HG02763 (cell line): Measurements from ENCODE around the gene MICU1.
A peak's percentile ranks its signal among the peaks of the same experiment; 100 is the strongest.
"Not testable (repeated sequence)": the region's sequence is repeated elsewhere in the genome, so short reads cannot be mapped to it uniquely, and the experiment has no call there.

ENCODE experiments used
- ATAC-seq: cut with Tn5 transposase; IDR thresholded peaks from one replicate; pipeline ENCODE4 v1.9.1; 2021; ENCODE audit warnings: mild to moderate bottlenecking, moderate library complexity; ENCODE audit not compliant: unreplicated experiment

The MICU1 gene

DNA sequence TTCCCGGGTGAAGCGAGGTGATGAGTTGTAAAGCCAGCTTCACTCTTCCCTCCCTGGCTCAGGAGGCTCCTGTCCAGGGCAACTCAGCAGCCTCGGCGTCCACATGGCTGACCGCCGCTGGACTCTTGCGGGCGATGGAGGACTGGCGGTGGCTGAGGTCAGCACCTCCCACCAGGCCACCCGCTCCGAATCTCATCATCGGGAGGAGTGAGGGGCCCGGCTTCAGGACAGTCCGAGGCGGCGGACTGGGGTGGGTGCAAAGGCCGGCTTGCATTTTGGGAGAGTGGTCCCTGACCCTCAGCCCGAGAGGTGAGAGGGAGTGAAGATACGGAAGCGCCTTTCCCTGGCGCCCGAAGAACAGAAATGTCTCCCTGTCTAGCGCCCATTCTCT is 271.9 kb downstream of the MICU1 start:
- ATAC-seq = peak; percentile 12

DNA sequence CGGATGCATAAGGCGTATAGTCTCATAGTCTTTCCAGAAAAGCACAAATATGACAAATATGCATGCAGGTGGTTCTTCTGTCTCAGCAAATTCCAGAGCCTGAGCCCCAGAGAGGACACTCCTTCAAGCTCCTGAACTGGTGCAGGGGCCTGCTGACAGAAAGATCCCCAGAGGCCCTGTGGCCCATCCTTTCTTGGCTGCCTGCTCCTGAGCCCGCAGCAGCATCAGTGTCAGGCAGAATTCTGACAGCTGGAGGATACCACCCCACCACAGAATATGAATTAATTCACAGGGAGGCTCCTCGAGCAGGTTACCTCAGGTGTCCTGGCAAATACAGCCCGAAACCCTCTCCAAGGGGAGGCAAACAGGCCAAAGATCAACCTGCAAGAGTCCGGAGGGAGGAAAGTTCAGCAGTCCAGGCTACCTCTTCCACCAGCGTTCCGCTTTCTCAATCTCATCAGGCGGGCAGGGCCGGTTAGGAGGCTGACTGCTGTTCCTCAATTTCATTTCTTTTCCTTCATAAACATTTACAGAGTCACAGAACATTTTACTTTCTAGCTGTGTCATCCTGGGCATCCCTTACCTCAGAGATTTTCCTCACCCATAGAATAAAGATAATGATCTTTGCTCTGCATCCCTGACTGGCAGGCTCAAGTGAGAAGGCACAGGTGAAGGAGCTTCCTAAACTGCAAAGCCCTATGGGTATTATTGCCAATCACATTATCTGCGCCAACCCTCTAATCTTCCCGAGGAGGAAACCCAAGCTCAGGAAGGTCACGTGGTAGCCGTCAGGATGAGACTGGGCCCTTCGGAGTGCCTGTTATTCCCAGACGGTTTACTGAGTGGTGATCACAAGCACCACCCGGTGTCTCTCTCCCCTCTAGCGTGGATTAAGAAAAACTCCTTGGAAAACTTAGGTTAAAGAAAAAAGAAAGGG is 272.6 kb downstream of the MICU1 start:
- no peak for ATAC-seq

DNA sequence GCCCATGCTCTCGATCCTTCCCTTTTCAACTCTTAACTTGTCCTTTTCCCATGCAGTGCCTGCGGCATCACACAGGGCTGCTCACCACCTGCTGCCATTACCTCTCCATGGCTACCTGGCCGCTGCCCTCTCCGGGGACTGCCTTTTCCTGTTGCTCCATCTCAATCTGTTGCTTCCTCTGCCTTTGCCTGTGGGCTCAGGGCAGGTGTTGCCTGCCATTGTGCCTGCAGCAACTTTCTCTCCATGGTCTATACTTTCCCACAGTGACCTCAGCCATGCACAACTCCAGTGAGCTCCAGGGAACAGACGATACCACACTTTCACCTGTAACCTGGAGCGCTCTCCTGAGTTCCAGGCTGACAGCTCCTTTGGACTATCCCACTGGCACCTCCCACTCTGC is 274.4 kb downstream of the MICU1 start:
- ATAC-seq = no peak

DNA sequence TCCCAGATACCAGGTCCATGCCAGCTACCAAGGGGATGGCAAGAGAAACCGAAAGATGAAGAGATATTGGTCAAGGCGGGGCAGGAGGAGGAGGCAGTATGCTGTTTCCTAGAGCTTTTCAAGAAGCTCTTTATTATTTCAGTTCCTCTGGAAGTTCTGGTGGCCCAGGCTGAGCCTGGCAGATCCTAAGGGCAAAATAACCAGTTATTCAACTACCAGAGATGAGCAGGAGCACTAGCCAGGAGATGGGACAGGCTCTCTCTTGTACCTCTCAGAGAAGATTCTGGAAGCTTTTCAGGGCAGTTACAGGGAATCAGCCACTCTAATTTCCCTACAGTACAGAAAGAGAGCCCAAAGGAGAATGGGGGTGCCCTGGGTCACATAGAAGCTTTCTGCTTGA is 276.4 kb downstream of the MICU1 start:
- ATAC-seq = no peak

DNA sequence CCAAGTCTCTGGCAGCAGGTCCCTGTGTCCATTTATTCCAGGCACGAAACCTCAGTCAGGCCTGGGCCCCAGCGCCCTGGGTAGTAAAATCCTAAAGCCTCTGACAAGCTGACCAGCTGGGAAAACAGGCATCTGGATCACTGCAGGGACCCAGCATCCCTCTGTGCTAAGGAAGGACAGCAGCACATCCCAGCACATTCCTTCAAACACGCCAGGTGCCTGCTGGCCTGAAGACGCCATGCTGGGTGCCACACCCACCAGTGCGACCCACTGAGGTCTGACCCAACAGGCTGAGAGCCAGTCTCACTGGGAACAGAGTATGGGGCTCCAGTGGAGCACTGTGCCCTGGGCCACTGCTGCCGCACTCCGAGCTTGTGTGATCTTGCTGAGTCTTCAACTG is 277.6 kb downstream of the MICU1 start:
- ATAC-seq = no peak

DNA sequence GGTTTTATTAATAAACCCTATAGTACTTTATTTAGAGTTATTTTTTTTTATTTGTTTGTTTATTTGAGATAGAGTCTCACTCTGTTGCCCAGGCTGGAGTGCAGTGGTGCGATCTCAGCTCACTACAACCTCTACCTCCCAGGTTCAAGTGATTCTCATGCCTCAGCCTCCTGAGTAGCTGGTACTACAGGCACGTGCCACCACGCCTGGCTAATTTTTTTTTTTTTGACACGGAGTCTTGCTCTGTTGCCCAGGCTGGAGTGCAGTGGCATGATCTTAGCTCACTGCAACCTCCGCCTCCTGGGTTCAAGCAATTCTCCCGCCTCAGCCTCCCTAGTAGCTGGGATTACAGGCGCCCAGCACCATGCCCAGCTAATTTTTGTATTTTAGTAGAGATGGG is 279.8 kb downstream of the MICU1 start:
- not testable (repeated sequence) for ATAC-seq

DNA sequence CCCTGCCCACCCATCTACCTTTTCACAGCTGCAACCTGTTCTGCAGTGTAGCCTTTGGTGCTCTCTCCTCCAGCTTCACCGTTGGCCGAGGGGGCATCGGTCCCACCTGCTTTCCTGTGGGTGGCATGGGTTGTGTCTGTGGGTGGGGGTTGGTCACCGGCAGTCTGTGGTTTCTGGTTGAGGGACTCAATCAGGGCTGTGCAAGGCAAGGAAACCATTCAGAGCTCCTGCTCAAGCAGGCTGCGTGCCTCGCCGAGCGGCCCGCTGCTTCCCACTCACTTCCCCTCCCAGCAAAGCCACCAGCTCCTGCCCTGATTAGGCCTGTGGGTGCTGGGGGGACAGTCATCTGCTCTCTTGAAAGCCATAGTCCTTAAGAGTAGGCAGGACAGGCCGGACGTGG is 280.9 kb downstream of the MICU1 start:
- ATAC-seq = no peak

DNA sequence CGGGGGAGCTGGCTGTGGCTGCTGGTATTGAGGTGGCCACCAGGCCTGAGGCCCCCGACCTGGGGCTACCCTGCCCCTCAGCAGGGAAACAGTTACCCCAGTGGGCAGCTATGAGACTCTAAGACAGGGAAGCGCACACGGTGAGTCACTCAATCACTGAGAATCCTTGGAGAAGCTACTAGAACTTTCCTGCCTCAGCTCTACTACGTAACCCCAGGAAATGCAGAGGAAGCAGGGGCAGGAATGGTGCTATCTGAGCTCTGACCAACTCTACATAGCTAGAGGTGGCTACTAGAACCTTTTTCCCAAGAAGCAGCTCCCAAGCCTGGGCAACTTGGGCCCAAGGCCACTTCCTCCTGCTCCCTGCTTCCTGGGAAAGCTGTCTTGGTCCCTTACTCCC is 283.0 kb downstream of the MICU1 start:
- no peak for ATAC-seq

DNA sequence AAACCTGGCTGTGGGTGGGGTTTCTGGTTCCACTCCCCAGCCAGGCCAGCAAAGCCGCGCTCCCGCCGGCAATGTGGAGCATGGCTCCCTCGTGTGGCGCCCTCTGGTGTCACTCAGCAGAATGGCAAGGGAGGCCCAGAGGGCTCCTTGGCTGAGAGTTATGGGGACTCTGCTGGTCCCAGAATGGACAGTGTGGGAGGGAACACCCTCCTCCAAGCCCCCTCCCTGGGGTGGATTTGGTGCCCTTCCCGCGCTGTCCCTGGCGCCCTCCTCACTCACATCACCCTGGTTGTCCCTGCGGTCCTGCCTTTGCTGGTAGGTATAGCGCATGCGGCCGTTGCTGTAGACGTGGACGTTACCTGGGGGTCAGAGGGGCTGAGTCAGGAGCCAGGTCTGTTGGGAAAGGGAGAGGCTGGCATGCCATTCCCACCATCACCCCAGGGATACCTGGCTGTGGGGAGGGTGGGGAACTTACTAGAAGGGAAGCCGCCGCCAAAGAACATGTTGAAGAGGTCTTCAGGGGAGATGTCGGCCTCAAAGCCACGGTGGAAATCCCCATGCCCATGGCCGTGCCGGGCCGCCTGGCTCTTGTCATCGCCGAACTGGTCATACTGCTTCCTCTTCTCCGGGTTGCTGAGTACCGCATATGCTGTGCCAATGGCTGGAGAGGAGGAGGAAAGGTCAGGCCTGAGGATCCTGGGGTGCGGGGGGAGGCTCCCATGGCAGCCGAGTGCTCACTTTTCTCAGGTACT is 285.2 kb downstream of the MICU1 start:
- no peak for ATAC-seq

DNA sequence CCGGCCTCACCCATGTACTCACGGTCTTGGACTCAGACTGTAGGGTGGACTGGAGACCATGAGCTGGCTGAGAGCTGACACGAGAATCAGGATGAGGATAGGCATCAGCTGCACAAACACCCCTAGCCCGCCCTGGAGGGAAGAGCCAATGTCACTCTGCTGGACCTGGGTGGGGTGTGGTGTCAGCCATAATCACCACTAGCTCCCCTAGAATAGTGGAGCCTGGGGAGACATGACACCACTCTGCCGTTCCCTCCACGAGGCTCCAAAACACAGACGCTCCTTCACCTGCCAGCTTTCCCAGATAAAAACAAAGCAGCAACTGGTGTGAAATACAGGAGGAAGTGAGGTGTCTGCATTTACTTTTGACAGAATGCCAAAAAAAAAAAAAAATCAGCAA is 287.7 kb downstream of the MICU1 start:
- no peak for ATAC-seq

DNA sequence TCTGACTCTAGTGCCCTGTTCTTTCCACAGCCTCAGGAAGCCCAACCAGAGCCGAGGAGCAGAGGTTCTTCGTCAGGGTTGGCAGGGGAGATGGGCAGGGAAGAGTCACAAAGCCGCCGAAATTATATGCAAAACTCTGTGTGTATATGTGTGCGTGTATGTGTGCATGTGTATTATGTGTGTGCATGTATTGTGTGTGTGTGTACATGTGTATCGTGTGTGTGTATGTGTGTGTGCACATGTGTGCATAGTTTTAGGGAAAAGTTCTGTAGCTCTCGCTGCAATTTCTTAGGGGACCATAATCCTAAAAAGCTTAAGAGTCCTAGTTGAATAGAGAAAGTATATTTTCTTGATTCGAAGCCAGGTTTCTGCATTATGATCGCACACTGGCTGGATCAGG is 288.2 kb downstream of the MICU1 start:
- no peak for ATAC-seq

DNA sequence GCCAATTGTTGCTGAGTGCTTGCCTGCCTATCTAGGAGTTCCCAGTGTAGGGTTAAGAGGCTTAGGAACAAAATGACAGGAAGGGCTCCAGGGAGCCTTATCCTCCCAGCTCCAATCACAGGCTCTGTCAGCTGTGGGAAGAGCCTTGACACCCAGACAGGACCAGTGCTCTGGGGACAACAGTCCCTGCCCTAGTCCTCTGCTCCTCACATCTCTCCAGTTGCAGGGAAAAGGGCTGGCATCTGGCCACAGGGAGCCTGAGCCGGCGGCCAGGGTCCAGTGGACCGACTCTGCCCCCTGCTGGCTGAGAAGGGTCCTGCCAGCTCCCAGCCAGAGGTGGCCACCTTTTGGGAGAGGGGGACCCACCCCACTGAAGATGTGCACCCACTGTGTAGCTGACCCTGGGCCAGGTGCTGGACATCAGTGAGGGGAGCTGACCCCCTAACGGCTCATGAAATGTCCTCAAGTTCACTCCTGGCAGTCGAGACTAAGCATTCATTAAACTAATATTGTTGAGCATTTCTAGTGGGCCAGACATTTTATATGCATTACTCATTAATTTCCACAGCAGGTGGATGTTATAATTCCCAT is 288.7 kb downstream of the MICU1 start:
- ATAC-seq = no peak

DNA sequence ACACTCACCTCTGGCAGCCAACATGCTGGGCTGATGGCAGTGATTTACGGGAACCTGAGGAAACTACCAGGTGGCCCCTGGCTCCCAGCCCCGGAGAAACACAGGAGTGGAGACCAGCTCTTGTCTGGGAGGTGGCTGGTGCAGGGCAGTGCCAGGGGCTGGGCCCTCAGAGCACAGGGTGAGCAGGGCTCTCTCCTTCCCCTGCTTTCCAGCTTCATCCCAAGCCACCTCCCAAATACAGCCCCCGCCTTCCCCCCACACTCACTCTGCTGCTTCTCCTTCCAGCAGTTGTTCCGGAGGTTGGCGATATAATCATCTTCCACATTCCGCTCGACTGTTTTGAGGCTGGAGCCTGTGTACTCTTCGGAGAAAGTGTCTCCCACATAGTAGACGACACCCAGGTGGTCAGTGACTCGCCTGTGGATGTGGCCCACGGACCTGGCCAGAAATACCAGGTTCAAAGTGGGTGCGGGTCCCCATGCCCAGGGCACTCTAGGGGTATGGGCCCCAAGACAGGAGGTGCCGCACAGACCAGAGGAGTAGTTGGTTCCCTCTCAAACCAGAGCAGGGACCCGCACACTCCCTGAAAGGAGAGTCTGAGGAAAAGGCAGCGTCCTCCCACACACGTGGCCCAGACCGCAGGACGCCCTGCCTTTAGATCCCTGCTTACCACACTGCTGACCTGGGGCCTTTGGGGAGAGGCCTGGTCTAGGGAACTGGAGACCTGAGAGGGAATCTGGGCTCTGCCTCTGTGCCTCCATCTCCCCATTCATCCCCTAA is 289.4 kb downstream of the MICU1 start:
- no peak for ATAC-seq

DNA sequence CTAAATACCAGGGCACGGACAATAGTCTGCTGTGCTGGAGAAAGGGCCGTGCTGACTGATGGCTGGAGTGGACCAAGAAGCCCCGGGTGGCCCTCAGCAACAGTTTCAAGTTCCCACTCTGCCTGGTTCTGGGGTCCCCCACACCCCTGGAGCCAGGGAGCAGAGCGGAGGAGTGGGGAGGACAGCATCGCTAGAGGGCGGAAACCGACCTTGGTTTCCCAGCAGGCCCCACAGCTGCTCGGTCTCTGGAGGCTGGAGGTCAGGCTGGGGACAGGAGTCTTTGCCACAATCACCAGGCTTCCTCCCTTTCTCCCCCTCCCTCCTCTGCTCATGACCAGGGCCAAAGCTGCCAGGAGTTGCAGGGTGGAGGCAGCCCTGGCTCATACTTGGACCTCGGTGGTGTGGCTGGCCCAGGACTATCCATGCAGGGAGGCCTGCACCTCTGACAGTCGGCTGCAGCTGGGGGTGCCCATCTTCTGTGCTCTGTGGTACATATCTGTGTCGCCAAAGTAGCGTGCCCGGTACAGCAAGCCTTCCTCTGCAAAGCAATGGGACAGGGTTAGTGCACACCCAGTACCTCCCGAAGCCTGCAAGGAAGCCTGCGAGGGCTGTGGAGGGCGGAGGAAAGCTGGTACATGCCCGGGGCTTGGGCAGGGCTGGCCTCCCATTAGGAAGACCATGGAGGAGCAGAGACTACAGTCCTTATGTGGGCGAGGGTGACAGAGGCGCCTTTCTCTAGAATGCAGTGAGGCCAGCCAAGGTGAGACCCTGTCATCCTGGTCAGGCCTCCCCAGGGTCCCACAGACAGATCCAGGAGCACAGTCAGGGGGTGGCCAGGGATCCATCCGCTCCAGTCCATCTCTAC is 290.3 kb downstream of the MICU1 start:
- ATAC-seq = peak; percentile 31

DNA sequence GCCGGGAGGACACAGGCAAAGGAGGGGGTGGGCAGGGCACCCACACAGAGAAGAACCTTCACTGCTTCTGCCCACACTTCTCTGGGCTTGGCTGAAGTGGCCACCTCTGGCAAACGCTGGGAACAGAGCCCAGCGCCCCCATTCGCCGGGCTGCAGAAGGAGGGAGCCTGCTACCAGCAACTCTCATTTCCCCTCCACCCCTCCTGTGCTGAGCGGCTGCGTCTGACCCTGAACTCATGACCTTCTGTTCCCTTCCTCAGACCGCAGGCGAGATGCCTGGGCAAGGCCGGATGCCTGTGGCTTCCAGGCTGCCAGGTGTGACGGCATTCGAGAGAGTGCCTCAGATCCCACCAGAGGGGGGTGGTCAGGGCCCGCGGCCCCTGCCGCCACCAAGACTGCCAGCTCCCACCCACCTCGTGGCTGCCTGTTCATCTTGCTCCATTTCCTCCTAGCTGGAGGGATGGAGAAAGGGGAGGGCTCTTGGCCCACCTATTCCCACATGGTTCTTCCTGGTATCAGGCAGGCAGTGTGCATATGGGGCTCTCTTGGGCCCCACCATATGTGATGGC is 291.0 kb downstream of the MICU1 start:
- ATAC-seq = peak; percentile 48

DNA sequence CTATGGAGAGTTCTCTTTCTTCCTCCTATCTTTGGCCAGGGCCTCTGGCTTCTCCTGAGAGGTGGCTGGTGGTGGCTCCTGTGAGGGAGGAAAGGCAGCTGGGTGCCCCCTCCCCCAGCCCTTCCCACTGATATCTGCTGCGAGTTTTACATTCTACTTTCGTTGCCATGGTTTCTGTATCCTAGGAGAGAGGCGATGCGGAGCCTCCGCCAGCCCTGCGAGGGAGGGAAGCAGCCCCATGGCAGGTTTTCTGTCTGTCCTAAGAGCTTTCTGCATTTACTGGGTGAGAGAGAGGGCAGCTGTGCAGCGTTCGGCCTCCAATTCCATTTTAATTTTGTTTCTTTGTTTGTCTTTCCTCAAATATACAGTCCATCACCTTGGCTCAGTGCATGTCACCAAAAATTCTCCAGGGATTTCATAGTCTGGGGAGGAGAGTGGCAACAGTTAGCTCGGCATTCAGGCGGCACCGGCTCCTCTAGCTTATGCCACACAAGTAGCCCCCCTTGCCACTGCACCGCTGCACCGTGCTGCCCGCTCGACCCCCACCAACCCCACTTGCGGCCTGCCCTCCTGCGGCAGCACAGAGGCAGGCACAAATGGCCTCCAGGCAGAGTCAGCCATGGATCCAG is 291.6 kb downstream of the MICU1 start:
- no peak for ATAC-seq

DNA sequence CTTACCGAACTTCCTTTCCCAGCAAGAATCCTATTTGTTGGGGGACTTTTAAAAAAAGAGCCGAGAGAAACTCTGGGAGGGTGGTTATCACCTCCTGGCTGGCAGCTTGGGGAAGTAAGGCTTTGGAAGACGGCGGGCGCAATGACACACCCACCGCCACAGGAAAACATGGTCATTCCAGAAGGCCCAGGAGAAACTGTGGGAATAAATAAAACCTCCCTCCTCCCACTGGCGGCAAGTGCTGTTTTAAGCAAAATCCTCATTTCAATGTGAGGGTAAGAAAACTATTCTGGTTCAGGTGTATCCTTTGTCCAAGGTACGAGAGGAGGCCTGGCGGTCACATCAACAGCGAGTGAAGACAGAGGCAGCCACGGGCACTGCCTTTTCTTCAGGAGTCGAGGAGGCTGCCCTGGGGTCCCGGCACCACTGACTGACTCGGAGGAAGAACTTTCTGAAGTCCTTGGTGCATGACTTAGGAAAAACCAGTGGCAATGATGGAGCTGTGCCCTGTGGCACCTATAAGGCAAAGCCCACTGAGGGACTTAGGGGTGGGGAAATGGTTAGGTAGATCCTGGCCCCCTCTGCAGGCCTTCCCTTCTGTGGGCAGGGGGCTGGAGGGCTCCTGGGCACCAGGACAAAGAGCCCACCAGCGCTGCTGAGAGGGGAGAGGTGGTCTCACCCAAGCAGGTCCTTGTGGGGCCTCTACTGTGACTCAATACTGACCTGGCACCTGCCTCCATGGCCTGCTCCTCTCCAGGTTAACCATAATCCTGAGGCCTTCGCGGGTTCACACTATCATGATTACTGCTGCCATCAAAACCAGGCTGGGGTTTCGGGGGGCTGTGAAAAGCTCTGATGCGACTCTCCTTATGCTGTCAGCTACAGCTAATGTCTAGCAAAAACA is 292.5 kb downstream of the MICU1 start:
- no peak for ATAC-seq

DNA sequence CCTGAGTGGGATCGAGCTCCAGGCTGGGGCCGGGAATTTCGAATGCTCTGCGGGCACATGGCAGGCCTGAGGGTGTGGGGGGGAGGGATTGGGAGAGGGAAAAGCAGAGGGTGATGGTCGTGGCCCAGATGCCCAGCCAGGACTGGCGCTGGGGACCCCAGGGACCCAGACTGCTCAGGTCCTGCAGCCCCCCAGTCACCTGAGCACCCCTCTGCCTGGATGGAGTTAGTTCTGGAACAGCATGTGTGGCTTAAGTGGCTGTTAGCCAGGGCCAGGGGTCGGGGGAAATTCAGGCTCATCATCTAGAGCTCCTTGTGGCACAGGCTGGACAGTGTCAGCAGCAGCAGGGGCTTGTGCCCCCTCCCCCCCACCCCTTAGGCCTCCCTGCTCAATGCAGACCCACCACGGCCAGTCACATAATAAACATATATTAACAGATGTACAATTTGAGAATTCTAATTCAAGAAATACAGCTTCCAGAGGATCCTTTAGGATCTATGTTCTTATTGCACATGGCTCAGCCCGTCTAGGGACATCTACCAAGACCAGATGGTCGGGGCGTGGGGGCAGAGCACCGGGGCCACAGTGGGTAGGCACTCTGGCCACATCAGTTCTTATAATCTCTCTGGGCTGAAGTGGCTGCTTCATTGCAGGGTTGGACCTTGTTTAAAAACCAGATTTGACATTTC is 293.3 kb downstream of the MICU1 start:
- no peak for ATAC-seq
